Measurements from ENCODE around the gene ELOB.

DNA sequence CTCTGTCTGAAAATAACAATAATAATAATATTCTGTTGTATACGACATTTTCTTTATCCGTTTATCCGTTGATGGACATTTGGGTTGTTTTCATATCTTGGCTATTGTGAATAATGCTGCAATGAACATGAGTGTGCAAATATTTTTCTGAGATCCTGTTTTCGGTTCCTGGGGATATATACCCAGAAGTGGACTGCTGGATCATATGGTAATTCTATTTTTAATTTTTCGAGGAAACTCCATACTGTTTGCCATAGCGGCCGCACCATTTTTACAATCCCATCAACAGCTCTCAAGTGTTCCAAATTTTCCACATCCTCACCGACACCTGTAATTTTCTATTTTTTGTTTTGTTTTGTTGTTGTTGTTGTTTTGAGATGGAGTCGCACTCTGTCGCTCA lies 15.9 kb upstream of the ELOB start:
- TF ChIP-seq, protein P1, sequence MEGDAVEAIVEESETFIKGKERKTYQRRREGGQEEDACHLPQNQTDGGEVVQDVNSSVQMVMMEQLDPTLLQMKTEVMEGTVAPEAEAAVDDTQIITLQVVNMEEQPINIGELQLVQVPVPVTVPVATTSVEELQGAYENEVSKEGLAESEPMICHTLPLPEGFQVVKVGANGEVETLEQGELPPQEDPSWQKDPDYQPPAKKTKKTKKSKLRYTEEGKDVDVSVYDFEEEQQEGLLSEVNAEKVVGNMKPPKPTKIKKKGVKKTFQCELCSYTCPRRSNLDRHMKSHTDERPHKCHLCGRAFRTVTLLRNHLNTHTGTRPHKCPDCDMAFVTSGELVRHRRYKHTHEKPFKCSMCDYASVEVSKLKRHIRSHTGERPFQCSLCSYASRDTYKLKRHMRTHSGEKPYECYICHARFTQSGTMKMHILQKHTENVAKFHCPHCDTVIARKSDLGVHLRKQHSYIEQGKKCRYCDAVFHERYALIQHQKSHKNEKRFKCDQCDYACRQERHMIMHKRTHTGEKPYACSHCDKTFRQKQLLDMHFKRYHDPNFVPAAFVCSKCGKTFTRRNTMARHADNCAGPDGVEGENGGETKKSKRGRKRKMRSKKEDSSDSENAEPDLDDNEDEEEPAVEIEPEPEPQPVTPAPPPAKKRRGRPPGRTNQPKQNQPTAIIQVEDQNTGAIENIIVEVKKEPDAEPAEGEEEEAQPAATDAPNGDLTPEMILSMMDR (IDR thresholded peaks at IDR 0.05): no peak
- no peak for TF ChIP-seq POLR2A (IDR thresholded peaks at IDR 0.05)

Data from testis (tissue), 2 donors.